Heart left ventricle (tissue), 13 donors: ENCODE measurements around the gene PCCA.

ENCODE experiments used
- POLR2A ChIP-seq, 2 donors: fragments of 450-650 bp; IDR thresholded peaks; one replicate each; pipeline ENCODE4 v1.6.1; 2017; ENCODE audit warnings: antibody characterized with exemption in 2 of 2, mild to moderate bottlenecking in 2 of 2, moderate library complexity in 2 of 2
- TF ChIP-seq, protein P1 (sequence below), 12 donors: fragments of 200-600 bp; sonication (generic) in 4 of 12; IDR thresholded peaks; one replicate each; pipeline versions ENCODE4 v1.5.0 to v1.8.0; 2018 to 2022; ENCODE audit warnings: antibody characterized with exemption in 12 of 12, mild to moderate bottlenecking in 5 of 12
- donor health status: ischemic (EF 13 %, LVEDD 7.1; RV severe dilation, severe dysfunction).
- donor health status: DM: no; HTN: yes; CAD: no.
- donor health status: DM: no; HTN: no; CAD: no.
- donor health status: ischemic (EF 25% LVEDD 6.9; RV normal size, moderate dysfunction).
- donor health status: ischemic (EF 25% LVEDD 5.7; RV mildly dilated, moderate dysfunction).
- donor health status: ischemic (EF 35%, LVEDD 5.7; RV mildly dilated, moderate dysfunction).
- donor health status: nonischemic (EF 11% LVEDD 7.7; RV severe dilation, severe dysfunction).
- donor health status: DM: yes; HTN: yes; CAD: no.
- donor health status: PGD.
- donor health status: ischemic (EF 29% LVEDD 5.4; RV normal size, mild dysfunction).
- donor health status: nonischemic (EF 23%, LVEDD 6.1; RV moderate dilation, normal function).

DNA sequence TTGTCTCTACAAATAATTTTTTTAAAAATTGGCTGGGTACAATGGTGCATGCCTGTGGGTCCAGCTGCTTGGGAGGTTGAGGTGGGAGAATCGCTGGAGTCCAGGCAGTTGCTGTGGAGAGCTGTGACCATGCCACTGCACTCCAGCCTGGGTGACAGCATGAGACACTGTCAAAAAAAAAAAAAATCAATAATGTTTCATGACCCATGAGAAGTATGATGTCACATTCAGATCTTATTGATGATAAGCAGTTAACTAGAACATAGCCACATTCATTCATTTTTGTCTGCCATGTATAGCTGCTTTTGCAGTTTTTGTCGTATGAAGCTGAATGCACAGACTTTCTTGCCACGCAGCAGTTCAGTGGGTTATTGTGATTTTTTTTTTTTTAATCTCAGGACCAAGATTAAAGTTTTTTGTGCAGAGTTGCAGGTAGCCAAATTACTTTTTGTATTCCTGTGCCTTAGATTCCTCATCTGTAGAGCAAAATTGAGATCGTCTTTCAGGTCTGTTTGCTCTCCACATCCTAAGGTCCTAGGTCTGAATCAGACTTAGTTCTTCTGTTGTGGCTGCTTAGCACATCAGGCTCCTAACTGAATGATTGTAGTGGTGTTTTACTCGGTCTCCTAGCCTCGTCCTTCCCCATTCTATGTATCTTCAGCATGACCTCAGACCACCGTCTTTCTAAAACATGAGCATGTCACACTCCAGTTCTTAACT lies 354.5 kb downstream of the PCCA start:
- TF ChIP-seq, protein P1, sequence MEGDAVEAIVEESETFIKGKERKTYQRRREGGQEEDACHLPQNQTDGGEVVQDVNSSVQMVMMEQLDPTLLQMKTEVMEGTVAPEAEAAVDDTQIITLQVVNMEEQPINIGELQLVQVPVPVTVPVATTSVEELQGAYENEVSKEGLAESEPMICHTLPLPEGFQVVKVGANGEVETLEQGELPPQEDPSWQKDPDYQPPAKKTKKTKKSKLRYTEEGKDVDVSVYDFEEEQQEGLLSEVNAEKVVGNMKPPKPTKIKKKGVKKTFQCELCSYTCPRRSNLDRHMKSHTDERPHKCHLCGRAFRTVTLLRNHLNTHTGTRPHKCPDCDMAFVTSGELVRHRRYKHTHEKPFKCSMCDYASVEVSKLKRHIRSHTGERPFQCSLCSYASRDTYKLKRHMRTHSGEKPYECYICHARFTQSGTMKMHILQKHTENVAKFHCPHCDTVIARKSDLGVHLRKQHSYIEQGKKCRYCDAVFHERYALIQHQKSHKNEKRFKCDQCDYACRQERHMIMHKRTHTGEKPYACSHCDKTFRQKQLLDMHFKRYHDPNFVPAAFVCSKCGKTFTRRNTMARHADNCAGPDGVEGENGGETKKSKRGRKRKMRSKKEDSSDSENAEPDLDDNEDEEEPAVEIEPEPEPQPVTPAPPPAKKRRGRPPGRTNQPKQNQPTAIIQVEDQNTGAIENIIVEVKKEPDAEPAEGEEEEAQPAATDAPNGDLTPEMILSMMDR (IDR thresholded peaks at IDR 0.05): no peak
- no peak for TF ChIP-seq POLR2A (IDR thresholded peaks at IDR 0.05)
